ENCODE data around the gene USP20. TPM values are rescaled to one million over a fixed set of nuclear protein-coding genes. Genes with fewer than 3 reads are reported as not detected.

USP20 gene
- polyA plus RNA-seq, 1 of the 3 experiments (the other 2 are of a cell fraction), result 22.5 TPM

GRCh38 chr9:129815278-129815677 is 20.0 kb upstream of the USP20 start:
- Histone ChIP-seq H3K9ac (no peak overlapping the region), H3K4me3 (ENCODE audit: low read depth in 2 of 2, low read length in 1 of 2) (no peak overlapping the region), H4K20me1 (ENCODE audit: insufficient read depth) (no peaks in the 10 kb centered on the region), H3K4me1 (ENCODE audit: control insufficient read depth in 1 of 2, insufficient read depth in 2 of 2, low read depth in 1 of 2, low read length in 1 of 2) (no peaks in the 10 kb centered on the region; a peak in 1 of 4 replicates), H3K79me2 (ENCODE audit: insufficient read depth) (no peaks in the 10 kb centered on the region), H3K36me3 (replicated peaks in 1 of 2; ENCODE audit: control insufficient read depth in 1 of 2, insufficient read depth in 2 of 2, low read length in 1 of 2) (peaks cover 31 to 60% of the 10 kb centered on the region in 2 experiments), H3F3A (replicated peaks; ENCODE audit: insufficient read depth) (peaks cover 12% of the 10 kb centered on the region), H3K4me2 (no peak overlapping the region), H3K9me3 (no peaks in the 10 kb centered on the region), H3K27ac (ENCODE audit: low read depth in 2 of 2, low read length in 1 of 2) (no peak overlapping the region; a peak in 1 of 4 replicates), H3K27me3 (ENCODE audit: insufficient read depth) (no peaks in the 10 kb centered on the region), H2AFZ (ENCODE audit: low read depth) (no peak overlapping the region), H3K9me2 (no peaks in the 10 kb centered on the region)
- TF ChIP-seq, protein P1, sequence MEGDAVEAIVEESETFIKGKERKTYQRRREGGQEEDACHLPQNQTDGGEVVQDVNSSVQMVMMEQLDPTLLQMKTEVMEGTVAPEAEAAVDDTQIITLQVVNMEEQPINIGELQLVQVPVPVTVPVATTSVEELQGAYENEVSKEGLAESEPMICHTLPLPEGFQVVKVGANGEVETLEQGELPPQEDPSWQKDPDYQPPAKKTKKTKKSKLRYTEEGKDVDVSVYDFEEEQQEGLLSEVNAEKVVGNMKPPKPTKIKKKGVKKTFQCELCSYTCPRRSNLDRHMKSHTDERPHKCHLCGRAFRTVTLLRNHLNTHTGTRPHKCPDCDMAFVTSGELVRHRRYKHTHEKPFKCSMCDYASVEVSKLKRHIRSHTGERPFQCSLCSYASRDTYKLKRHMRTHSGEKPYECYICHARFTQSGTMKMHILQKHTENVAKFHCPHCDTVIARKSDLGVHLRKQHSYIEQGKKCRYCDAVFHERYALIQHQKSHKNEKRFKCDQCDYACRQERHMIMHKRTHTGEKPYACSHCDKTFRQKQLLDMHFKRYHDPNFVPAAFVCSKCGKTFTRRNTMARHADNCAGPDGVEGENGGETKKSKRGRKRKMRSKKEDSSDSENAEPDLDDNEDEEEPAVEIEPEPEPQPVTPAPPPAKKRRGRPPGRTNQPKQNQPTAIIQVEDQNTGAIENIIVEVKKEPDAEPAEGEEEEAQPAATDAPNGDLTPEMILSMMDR (IDR thresholded peaks at IDR 0.05), result no peak
- TF ChIP-seq CHD2 (IDR thresholded peaks at IDR 0.05; ENCODE audit: low read length, partially characterized antibody), result no peak
- no peak for TF ChIP-seq YY1 (IDR thresholded peaks at IDR 0.05; ENCODE audit: low read depth)
- no peak for TF ChIP-seq SIN3A (IDR thresholded peaks at IDR 0.05; ENCODE audit: borderline replicate concordance, low read depth, low read length)
- TF ChIP-seq RAD21 (IDR thresholded peaks at IDR 0.05; ENCODE audit: low read length), result no peak
- no peak for TF ChIP-seq FOSL2 (IDR thresholded peaks at IDR 0.05; ENCODE audit: borderline replicate concordance, low read depth)
- no peak for TF ChIP-seq IRF3 (IDR thresholded peaks at IDR 0.05; ENCODE audit: low read depth, low read length)
- TF ChIP-seq EZH2phosphoT487 (IDR thresholded peaks at IDR 0.05; ENCODE audit: borderline replicate concordance, low read depth), result no peak
- TF ChIP-seq TCF12 (IDR thresholded peaks at IDR 0.05), result no peak
- TF ChIP-seq NRF1 (IDR thresholded peaks at IDR 0.05; ENCODE audit: low read depth, low read length), result no peak
- TF ChIP-seq TAF1 (IDR thresholded peaks at IDR 0.05; ENCODE audit: borderline replicate concordance, low read depth, low read length), result no peak
- TF ChIP-seq MAX (IDR thresholded peaks at IDR 0.05; ENCODE audit: low read depth), result no peak
- POLR2A ChIA-PET, result no interaction called here
- CTCF ChIA-PET, result interaction anchor here (0.8 kb wide), 1 partner anchor 25 kb away, joined by 3 read pairs; no protein-coding TSS in a partner anchor
- no peak for DNase-seq
- 91% methylated on average over 9 of the region's 11 CpGs for WGBS (ENCODE audit: low lambda C conversion rate)
